Type B pancreatic cell (in vitro differentiated cells): ENCODE data around the gene PYCARD. TPM values are rescaled to one million over a fixed set of nuclear protein-coding genes. Genes with fewer than 3 reads are reported as not detected.

Experiments used
- DNase-seq: peaks from one replicate; pipeline ENCODE4 v3.0.0; 2021; ENCODE audit warnings: mixed read lengths; ENCODE audit not compliant: unreplicated experiment; ENCODE audit errors: extremely low spot score
- H3K27ac Mint-ChIP-seq: 2 replicates; pipeline ENCODE4 v1.8.0; 2021; ENCODE audit warnings: mild to moderate bottlenecking, mixed read lengths
- H3K27me3 Mint-ChIP-seq: 2 replicates; pipeline ENCODE4 v1.8.0; 2021; ENCODE audit warnings: mixed read lengths
- H3K36me3 Mint-ChIP-seq: 2 replicates; pipeline ENCODE4 v1.8.0; 2021; ENCODE audit warnings: mixed read lengths
- H3K4me1 Mint-ChIP-seq: one replicate; pipeline ENCODE4 v1.8.0; 2021; ENCODE audit warnings: mixed read lengths; ENCODE audit not compliant: unreplicated experiment
- H3K4me3 Mint-ChIP-seq: 2 replicates; pipeline ENCODE4 v1.8.0; 2021; ENCODE audit warnings: mild to moderate bottlenecking, mixed read lengths
- H3K9me3 Mint-ChIP-seq: 2 replicates; pipeline ENCODE4 v1.8.0; 2021; ENCODE audit warnings: mixed read lengths
- CTCF ChIP-seq: fragments of 200-600 bp; sonication (generic); conservative IDR thresholded peaks from 2 replicates; pipeline ENCODE4 v1.5.0; 2021; ENCODE audit warnings: antibody characterized with exemption, mild to moderate bottlenecking
- total RNA-seq: library from RNA; stranded (reverse); gene quantifications from 2 replicates; pipeline ENCODE4 v1.2.1, GENCODE V29; 2021; ENCODE audit warnings: low replicate concordance

Gene PYCARD
- total RNA-seq, 1 donor from 2014 or later: 8.2 TPM

DNA sequence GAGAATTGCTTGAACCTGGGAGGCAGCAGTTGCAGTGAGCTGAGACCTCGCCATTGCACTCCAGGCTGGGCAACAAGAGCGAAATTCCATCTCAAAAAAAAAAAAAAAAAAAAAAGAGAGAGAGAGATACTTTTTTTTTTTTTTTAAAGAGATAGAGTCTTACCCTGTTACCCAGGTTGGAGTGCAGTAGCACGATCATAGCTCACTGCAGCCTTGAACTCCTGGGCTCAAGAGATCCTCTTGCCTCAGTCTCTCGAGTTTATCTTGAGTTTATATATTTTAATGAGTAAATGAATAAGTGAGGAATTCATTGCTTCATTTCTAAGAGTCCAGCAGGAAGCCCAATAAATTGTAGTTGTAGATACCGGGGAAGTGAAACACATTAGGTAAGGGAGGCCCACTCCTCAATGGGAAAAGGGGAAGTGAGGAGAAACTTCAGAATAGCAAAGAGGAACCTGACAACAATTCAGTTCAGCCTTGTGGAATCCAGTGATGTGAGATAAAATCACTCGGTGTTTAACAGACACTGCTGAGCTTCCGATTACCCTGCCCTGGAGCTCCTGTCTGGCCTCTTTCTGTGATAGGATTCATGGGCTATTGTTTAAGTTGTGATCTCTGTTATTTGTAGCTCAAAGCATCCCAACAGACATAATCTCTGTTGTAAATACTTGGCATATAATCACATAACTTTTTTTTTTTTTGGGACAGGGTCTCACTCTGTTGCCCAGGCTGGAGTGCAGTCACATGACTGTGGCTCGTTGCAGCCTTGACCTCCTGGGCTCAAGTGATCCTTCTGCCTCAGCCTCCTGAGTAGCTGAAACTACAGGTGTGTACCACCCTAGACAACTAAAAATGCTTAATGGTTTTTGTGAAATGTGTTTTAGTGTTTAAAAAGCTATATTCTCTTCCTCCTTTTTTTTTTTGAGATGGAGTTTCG lies 41.4 kb upstream of the PYCARD start:
- no peak overlapping the region for H3K27ac Mint-ChIP-seq
- no peak overlapping the region for H3K4me3 Mint-ChIP-seq

DNA sequence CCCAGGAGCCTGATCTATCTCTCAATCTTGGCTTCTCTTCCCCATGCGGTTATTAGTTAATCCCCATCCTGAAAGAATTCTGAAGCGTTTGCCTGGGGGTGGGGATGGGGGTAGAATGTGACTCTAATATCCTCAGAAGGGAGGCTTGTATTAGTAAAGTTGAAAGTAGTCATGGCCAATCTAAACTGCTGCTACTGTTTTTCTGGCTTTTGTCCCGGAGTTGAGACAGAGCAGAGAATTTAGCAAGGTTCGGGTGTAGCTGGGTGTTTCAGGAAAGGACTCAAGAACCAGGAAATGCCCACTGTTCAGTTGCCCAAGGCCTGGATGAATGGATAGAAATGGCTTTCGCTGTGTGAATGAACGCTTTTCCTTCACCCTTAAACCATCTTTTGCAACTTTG lies 39.6 kb upstream of the PYCARD start:
- no peak for TF ChIP-seq CTCF
- Mint-ChIP-seq H3K4me3 (no peak overlapping the region), H3K9me3 (no peaks in the 10 kb centered on the region), H3K27ac (no peak overlapping the region), H3K27me3 (peaks cover 34% of the 10 kb centered on the region), H3K36me3 (no peaks in the 10 kb centered on the region), H3K4me1 (no peaks in the 10 kb centered on the region)
- no peak for DNase-seq

More for the DNA sequence above, 41.4 kb upstream of the PYCARD start:
- Mint-ChIP-seq H3K9me3 (no peaks in the 10 kb centered on the region), H3K27me3 (peaks cover 32% of the 10 kb centered on the region), H3K4me1 (no peaks in the 10 kb centered on the region), H3K36me3 (no peaks in the 10 kb centered on the region)
- DNase-seq: no peak
- TF ChIP-seq CTCF: no peak

DNA sequence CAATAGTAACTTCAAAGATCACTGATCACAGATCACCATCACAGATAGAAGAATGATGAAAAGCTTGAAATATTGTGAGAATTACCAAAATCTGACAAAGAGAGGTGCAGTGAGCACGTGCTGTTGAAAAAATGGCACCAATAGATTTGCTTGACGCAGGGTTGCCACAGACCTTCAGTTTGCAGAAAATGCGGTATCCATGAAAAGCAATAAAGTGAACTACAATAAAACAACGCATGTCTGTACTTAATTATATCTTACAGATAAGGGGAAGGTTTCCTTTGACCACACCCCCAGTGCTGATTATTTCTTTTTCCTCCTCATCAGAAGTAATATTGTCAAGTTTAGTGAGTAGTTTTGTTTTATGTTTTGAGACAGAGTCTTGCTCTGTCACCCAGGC lies 35.5 kb upstream of the PYCARD start:
- Mint-ChIP-seq H3K27ac (no peak overlapping the region), H3K9me3 (no peaks in the 10 kb centered on the region), H3K4me3 (no peak overlapping the region), H3K36me3 (no peaks in the 10 kb centered on the region), H3K4me1 (no peaks in the 10 kb centered on the region), H3K27me3 (peaks cover 16% of the 10 kb centered on the region)
- no peak for DNase-seq
- no peak for TF ChIP-seq CTCF

GRCh38 chr16:31229501-31229900 lies 26.9 kb upstream of the PYCARD start:
- H3K27me3 Mint-ChIP-seq: peaks cover 4% of the 10 kb centered on the region
- no peak for DNase-seq
- no peaks in the 10 kb centered on the region for H3K4me1 Mint-ChIP-seq
- H3K9me3 Mint-ChIP-seq: no peaks in the 10 kb centered on the region
- no peaks in the 10 kb centered on the region for H3K36me3 Mint-ChIP-seq
- TF ChIP-seq CTCF: no peak
- no peak overlapping the region for H3K27ac Mint-ChIP-seq
- no peak overlapping the region for H3K4me3 Mint-ChIP-seq

DNA sequence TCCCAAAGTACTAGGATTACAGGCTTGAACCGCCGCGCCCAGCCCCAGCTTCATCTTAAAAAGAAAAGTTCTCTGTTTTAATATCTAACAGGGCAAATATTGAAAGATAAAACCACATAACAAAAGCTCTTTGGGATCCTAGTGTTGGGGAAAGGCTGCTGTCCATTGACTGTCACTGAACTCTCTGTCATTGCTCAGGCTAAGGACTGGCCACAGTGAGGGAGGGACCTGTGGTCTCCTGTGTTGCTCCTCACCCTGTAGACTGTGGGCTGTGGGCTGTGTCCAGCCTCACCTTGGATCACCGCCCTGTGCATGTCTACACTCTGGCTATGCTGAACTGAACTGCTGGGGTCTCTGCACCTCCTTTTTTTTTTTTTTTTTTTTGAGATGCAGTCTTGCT lies 25.6 kb upstream of the PYCARD start:
- no peaks in the 10 kb centered on the region for H3K9me3 Mint-ChIP-seq
- no peaks in the 10 kb centered on the region for H3K36me3 Mint-ChIP-seq
- peaks cover 4% of the 10 kb centered on the region for H3K27me3 Mint-ChIP-seq
- no peak overlapping the region for H3K27ac Mint-ChIP-seq
- TF ChIP-seq CTCF: no peak
- H3K4me3 Mint-ChIP-seq: no peak overlapping the region
- no peaks in the 10 kb centered on the region for H3K4me1 Mint-ChIP-seq
- DNase-seq: no peak
